ENCODE results near the gene SLC2A2. TPM values are rescaled to one million over a fixed set of nuclear protein-coding genes. Genes with fewer than 3 reads are reported as not detected.

The SLC2A2 gene
- total RNA-seq: not detected
- long read RNA-seq: 0 reads

GRCh38 chr3:171026597-171027293 is at the start of gene SLC2A2:
Gene SLC2A2 (minus strand): TSS chr3:171026720. CDS start chr3:171026670, 50 bp downstream.
- intact Hi-C loops (cut with micrococcal nuclease): no loop called here
- DNase-seq (no peak), ATAC-seq (no peak)

- no peak for DNase-seq
- intact Hi-C loops (cut with micrococcal nuclease): no loop called here
- no peak for ATAC-seq
These were observed 45.9 kb upstream of the SLC2A2 start for GRCh38 chr3:171072432-171072831.

DNA sequence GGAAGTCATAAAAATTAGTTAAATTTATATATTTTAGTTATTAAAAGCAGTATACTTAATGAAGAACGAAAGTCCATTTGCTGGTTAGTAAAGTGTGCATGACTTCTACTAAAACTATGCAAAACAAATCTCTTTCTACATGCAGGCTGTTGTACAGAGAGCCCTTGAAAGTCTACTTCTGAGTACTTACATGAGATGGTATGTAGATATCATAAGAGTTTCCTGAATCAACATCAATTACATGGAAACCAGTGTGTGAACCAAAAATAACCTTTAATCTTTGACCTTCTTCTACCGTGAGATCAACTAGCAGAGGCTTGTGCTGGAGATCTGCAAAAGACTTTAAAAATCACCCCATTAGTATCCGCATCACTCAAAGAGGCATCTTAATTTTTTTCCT is 42.1 kb upstream of the SLC2A2 start:
- intact Hi-C loops (cut with micrococcal nuclease): no loop called here
- no peak for DNase-seq
- ATAC-seq: no peak

DNA sequence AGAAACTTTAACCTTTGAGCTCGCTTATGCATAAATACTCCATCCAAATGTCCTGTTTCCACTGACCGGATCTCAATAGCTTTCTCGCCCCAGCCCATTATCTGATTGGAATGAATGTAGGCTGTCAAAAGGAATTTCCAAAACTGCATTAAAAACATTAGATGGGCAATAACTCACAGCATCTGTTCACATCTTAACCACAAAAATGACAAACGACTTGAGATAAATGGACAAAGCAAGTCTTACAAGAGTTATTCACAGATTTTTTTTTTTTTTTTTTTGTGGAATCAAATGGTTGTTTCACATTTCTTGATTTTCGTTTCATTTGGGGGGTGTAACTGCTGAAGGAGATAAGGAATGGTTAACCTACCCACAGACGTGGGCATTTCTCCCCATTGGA is 39.7 kb upstream of the SLC2A2 start:
- ATAC-seq (no peak), DNase-seq (no peak)
- intact Hi-C loops (cut with micrococcal nuclease): no loop called here

DNA sequence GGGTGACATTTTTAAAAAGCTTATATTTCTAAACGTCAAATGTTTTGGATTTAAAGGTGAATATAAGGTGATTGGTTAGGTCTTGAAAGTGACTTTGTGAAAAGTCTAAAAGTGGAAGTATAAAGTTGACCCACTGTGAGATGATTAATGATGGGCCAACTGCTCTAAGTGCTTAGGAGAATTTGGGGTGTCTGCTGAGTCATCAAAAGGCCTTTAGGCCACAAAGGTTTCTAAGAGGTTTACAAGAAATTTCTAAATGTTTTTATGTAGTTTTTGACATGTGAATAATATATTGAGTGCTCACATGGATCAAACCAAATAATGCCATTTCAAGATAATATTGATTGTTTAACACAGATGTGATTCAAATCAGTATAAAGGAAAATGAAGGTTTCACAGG is 39.2 kb upstream of the SLC2A2 start:
- intact Hi-C loops (cut with micrococcal nuclease): no loop called here
- ATAC-seq: no peak
- no peak for DNase-seq

DNA sequence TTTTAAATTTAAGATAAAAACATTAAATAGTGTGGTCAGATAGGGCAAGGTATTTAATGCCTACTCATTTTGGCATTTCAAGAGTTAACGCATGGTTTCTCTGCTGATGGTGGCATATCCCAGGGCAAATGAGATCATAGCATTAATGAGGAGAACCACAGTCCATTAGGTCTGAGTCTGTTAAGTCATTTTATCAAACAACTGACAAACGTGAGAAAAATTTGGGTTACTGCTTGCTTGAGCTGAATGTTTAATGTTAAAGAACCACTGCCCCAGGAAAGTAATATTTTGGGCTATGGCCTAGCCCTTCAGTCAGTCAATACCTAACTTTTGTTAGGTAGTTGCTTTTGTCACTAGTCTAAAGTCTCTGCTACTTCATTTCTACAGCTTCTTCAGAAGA is 37.9 kb upstream of the SLC2A2 start:
- DNase-seq (no peak), ATAC-seq (no peak)
- intact Hi-C loops (cut with micrococcal nuclease): no loop called here

GRCh38 chr3:171061749-171062148 is 35.2 kb upstream of the SLC2A2 start:
- DNase-seq (no peak), ATAC-seq (no peak)
- intact Hi-C loops (cut with micrococcal nuclease): no loop called here

GRCh38 chr3:171059978-171060377 is 33.5 kb upstream of the SLC2A2 start:
- intact Hi-C loops (cut with micrococcal nuclease): no loop called here
- ATAC-seq: no peak
- DNase-seq: no peak

- intact Hi-C loops (cut with micrococcal nuclease): no loop called here
- no peak for ATAC-seq
- DNase-seq: no peak
These were observed 32.5 kb upstream of the SLC2A2 start for GRCh38 chr3:171058873-171059603.

- intact Hi-C loops (cut with micrococcal nuclease): no loop called here
- ATAC-seq (no peak), DNase-seq (no peak)
These were observed 31.5 kb upstream of the SLC2A2 start for GRCh38 chr3:171058058-171058457.

GRCh38 chr3:171057072-171057471 is 30.6 kb upstream of the SLC2A2 start:
- DNase-seq (no peak), ATAC-seq (no peak)
- intact Hi-C loops (cut with micrococcal nuclease): no loop called here

DNA sequence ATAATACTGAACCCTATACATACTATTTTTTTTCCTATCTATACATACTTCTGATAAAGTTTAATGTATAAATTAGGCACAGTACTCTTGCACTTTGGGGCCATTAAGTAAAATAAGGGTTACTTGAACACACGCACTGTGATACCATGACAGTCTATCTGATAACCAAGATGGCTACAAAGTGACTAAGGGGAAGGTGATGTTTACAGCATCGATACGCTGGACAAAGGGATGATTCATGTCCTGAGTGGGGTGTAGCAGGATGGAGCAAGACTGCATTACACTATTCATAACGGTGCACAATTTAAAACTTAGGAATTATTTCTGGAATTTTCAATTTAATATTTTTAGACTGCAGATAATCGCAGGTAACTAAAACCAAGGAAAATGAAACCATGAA is 30.0 kb upstream of the SLC2A2 start:
- ATAC-seq: no peak
- intact Hi-C loops (cut with micrococcal nuclease): no loop called here
- DNase-seq: no peak

DNA sequence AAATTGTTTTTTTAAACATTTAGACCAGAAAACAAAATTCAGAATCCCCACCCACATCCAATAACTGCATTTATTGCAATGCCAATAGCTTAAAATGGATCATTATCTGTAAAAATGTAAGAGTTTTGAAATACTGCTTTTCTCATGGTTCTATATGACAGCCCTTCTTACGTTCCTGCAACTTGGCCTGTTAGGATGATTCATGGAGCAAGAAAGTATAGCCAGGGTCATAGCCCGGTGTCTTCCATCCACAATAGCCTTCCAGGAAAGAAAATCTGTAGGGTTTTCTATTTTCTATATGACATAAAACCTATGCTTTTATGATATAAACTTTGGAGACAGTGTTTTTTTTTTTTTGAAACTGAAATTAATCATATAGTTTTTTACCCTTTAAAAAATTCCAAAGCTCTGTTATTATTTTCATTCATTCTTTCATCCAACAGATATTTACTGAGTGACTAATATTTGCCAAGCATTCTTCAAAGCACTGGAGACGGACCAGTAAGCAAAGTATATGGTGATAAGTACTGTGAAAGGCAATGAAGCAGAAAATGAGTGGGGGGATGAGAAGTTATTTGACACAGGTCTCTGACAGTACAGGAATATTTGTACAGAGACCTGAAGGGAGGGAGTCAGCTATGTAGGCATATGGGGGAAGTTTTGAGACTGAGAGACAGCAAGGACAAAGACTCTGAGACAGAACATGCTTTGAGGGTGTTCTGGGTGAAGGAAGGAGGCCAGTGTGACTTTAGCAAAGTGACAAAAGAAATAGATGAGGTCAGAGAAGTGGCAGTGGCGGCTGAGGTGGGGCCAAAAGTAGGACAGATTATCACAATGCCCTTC is 29.0 kb upstream of the SLC2A2 start:
- ATAC-seq (no peak), DNase-seq (no peak)
- intact Hi-C loops (cut with micrococcal nuclease): no loop called here

DNA sequence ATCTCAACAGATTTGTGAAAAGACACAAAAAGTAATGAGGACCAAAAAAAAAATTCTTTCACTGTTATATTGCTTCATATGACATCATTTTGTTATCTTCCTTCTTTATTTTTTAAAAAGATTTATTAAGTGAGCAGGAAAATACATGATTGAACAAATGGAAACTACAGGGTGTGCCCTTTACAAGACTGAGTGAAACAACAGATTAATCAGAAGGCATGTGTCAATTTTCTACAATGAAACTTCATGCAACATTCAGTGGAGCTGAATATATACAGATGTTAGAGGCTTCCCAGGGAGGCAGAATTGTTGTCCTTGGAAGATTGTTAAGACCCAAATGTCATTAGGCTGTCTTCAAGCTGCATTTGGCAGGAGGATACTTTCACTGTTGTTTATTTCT is 28.4 kb upstream of the SLC2A2 start:
- intact Hi-C loops (cut with micrococcal nuclease): loop anchor here (5.0 kb wide), 1 partner anchor 512 kb away; no protein-coding TSS in a partner anchor
- ATAC-seq: no peak
- DNase-seq: no peak

- intact Hi-C loops (cut with micrococcal nuclease): loop anchor here (5.0 kb wide), 1 partner anchor 513 kb away; no protein-coding TSS in a partner anchor
- DNase-seq (no peak), ATAC-seq (no peak)
These were observed 27.7 kb upstream of the SLC2A2 start for GRCh38 chr3:171054231-171054630.

GRCh38 chr3:171049861-171050444 is 23.4 kb upstream of the SLC2A2 start:
- ATAC-seq: peak; percentile 72
- intact Hi-C loops (cut with micrococcal nuclease): loop anchor here (5.0 kb wide), 1 partner anchor 517 kb away; no protein-coding TSS in a partner anchor
- DNase-seq: peak; percentile 50

DNA sequence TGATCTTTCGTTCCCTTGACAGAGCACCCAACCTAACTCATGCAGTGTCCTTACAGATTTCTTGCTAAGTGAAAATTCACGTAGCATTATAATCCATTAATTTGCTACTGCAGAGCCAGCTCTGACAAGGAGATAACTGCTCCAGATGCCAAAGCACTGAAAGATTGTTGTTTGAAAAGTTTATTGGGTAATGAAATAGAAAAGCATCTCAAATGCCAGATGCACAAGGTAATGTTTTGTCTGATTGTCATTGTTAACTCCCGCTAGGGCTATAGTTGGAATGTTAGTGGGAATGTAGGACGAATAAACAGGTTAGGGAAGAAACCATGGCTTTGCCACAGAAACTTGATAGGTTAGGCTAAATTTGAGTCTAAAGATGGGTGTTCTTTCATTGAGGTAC is 20.2 kb upstream of the SLC2A2 start:
- intact Hi-C loops (cut with micrococcal nuclease): no loop called here
- ATAC-seq (no peak), DNase-seq (no peak)

DNA sequence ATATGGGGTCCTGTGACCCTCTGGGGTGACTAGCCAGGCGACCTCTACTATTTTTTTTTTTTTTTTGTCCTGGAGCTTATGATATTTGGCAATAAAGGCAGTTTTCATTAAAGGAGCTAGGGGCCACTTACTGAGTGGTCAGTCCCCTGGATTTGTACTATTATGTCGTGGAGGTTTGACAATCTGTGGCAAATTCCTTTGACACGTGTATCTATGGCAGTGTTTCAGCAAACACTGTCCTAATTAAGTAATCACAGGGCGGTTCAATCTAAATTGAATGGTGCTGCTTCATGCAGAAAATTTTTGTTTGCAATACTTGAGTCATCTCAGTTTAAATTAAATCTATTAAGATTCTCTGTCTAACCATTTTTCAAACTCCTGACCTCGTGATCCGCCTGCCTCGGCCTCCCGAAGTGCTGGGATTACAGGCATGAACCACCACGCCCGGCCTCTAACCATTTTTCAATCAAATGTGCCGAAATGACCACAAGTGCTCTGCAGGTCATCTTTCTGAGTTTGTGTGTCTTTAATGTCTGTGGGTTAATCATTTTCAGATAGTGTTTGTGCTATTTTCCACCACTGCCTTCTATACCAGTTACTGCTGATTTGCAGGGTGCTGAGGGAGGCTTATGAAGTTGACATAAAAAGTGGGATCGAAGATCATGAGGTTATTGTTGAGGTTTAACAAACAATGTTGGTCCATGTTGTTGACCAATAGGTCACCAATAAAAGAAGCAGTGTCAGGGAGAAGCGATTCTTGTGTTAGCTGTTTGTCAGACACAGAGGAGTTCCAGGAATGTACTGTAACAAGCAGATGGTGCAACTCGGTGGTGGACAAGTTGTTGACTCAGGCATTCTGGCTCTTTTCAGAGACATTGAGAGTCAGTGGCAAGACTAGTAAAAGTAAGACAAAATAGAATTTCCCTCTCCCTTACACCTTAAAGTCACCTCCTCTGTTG is 18.6 kb upstream of the SLC2A2 start:
- intact Hi-C loops (cut with micrococcal nuclease): no loop called here
- ATAC-seq (no peak), DNase-seq (no peak)
